Gastrocnemius medialis (tissue), 4 donors: ENCODE results near the gene CACNG7.

Experiments
- POLR2A ChIP-seq, 2 donors: fragments of 450-650 bp; IDR thresholded peaks; one replicate each; pipeline ENCODE4 v1.6.1; 2017; ENCODE audit warnings: antibody characterized with exemption in 2 of 2, mild to moderate bottlenecking in 2 of 2, moderate library complexity in 2 of 2
- TF ChIP-seq, protein P1 (sequence below), 5 experiments: fragments of 450-650 bp in 3 of 5; fragments of 200-600 bp in 2 of 5; sonication (generic) in 2 of 5; IDR thresholded peaks in 4 of 5; conservative IDR thresholded peaks in 1 of 5; 1 replicate in 4 of 5; 2 replicates in 1 of 5; pipeline ENCODE4 v1.5.1; 2016 to 2019; ENCODE audit warnings: antibody characterized with exemption in 5 of 5, mild to moderate bottlenecking in 3 of 5, moderate library complexity in 3 of 5

DNA sequence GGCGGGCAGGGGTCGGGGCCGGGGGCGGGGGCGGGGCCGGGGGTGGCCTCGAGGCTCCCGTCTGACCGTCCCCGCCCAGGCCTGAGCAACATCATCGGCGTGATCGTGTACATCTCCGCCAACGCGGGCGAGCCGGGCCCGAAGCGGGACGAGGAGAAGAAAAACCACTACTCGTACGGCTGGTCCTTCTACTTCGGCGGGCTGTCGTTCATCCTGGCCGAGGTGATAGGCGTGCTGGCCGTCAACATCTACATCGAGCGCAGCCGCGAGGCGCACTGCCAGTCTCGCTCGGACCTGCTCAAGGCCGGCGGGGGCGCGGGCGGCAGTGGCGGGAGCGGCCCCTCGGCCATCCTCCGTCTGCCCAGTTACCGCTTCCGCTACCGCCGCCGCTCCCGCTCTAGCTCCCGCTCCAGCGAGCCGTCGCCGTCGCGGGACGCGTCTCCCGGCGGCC, 72.9 kb downstream of the CACNG7 start:
- TF ChIP-seq, protein P1, sequence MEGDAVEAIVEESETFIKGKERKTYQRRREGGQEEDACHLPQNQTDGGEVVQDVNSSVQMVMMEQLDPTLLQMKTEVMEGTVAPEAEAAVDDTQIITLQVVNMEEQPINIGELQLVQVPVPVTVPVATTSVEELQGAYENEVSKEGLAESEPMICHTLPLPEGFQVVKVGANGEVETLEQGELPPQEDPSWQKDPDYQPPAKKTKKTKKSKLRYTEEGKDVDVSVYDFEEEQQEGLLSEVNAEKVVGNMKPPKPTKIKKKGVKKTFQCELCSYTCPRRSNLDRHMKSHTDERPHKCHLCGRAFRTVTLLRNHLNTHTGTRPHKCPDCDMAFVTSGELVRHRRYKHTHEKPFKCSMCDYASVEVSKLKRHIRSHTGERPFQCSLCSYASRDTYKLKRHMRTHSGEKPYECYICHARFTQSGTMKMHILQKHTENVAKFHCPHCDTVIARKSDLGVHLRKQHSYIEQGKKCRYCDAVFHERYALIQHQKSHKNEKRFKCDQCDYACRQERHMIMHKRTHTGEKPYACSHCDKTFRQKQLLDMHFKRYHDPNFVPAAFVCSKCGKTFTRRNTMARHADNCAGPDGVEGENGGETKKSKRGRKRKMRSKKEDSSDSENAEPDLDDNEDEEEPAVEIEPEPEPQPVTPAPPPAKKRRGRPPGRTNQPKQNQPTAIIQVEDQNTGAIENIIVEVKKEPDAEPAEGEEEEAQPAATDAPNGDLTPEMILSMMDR (IDR thresholded peaks at IDR 0.05 in 4 of 5, conservative IDR thresholded peaks at IDR 0.05 in 1 of 5): no peak
- TF ChIP-seq POLR2A (IDR thresholded peaks at IDR 0.05): no peak
